GM03348 (cell line): Measurements from ENCODE around the gene EFCAB6.

Source experiments
- DNase-seq: peaks from one replicate; pipeline ENCODE4 v3.0.0; 2012; ENCODE audit warnings: low spot score

Gene EFCAB6

GRCh38 chr22:43812149-43812842 lies at the start of gene EFCAB6:
Gene EFCAB6, minus strand, starts transcription at chr22:43812305. Its CDS starts 29,987 bp downstream, at chr22:43782318.
- peak; percentile 98 for DNase-seq

GRCh38 chr22:43861529-43861928 lies 49.4 kb upstream of the EFCAB6 start:
- DNase-seq: no peak

GRCh38 chr22:43860831-43861230 lies 48.7 kb upstream of the EFCAB6 start:
- DNase-seq: no peak

- no peak for DNase-seq
Observed at GRCh38 chr22:43860126-43860525, 48.0 kb upstream of the EFCAB6 start.

GRCh38 chr22:43859621-43860020 lies 47.5 kb upstream of the EFCAB6 start:
- DNase-seq: no peak

DNA sequence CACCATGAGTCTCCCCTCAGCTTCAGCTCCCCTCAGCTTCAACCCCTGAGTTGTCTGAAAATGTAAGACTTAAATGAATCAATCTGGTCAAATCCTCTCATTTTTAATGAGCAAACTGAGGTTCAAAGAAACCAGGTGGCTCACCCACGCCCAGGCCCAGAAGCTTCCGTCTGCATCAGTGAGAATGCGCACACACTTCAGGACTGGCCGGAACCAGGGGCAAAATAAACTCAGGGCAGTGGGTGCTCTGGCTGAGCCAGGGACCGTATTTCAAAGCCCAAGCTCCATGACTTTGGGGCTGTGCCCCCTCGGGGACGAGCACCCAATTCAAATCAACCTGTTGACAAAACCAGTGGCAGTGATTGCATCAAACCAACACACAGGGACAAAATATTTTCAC lies 47.1 kb upstream of the EFCAB6 start:
- no peak for DNase-seq

DNA sequence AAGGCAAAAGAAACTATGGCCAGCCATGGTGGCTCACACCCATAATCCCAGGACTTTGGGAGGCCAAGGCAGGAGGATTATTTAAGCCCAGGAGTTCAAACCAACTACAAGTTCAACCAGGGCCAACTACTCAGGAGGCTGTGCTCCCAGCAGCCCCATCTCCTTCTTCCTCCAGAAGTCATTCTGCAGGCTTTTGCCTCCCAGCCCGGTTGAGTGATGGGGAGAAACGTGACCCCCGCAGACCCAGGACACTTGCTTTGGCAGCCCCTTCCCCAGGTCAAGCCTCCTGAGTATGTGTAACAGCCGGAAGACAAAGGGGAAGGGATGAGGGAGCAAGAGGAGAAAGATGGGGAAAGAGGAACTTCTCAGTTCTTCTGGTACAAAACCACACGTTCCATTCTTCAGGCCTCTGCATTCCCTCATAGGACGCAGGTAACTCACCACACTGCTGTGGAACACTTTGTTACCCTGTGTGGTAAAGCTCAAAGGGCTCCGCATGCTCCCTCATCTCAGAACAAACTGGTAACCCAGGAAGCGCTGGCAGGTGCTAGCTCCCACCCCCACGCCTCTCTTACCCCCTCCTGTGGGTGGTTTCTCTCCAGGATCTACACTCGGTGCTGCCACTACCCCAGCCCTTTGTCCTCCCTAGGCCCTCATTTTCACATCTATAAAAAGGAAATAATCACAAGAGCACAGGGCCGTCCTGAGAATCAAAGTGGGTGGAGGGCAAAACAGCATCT lies 46.2 kb upstream of the EFCAB6 start:
- no peak for DNase-seq

GRCh38 chr22:43857367-43857766 lies 45.3 kb upstream of the EFCAB6 start:
- no peak for DNase-seq

- DNase-seq: no peak
Observed at GRCh38 chr22:43855431-43855830, 43.3 kb upstream of the EFCAB6 start.

DNA sequence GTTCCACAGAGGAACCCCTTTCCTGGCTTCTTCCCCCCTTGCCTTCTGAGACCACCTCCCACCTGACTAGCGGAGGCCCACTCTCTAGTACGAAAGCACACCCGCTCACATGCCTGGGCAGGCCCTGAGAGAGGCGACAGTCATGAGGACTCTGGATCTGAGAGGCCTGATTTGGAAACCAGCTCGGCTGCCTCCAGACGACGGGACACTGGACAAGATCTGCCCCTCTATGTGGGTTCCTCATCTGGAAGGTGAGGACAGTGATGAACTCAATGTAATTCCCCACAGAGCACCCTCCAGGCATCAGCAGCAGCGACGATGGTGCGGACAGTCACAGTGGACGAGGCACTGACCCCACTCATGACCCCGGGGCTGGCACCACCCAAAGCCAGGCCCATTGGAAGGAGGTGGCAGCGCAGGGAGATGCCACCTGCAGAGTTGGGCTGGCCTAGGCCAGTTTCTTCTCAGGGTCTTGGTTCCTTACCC lies 42.7 kb upstream of the EFCAB6 start:
- DNase-seq: no peak

GRCh38 chr22:43854121-43854785 lies 42.1 kb upstream of the EFCAB6 start:
- no peak for DNase-seq

DNA sequence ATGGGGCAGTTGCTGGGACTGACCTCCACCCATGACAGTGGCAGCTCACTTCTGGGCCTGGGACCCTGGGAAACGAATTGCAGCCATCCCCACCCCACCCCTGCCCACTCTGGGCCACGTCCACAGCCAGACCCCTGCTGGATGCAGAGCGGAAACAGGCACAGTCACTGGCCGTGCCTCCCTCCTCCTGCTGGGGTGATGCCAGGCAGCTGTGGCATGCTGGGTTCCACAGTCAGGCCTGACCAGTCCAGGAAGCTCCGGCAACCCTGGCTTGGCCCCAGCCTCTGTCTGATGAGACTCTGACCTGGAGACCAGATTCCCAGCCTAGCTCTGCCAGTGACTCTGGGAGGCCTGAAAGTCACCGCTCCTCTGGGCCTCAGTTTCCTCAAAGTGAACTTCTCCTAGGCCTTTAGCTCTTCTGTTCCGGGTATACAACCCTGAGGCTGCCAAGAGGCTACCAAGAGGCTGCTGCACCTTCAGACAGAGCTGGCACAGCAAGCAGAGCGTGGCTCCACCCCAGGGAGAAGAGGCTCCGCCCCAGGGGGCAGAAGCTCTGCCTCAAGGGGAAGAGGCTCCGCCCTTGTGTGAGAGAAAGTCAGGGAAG lies 41.3 kb upstream of the EFCAB6 start:
- no peak for DNase-seq

- DNase-seq: no peak
Observed at GRCh38 chr22:43852573-43853327, 40.6 kb upstream of the EFCAB6 start.

- DNase-seq: no peak
Observed at GRCh38 chr22:43851979-43852307, 39.8 kb upstream of the EFCAB6 start.

DNA sequence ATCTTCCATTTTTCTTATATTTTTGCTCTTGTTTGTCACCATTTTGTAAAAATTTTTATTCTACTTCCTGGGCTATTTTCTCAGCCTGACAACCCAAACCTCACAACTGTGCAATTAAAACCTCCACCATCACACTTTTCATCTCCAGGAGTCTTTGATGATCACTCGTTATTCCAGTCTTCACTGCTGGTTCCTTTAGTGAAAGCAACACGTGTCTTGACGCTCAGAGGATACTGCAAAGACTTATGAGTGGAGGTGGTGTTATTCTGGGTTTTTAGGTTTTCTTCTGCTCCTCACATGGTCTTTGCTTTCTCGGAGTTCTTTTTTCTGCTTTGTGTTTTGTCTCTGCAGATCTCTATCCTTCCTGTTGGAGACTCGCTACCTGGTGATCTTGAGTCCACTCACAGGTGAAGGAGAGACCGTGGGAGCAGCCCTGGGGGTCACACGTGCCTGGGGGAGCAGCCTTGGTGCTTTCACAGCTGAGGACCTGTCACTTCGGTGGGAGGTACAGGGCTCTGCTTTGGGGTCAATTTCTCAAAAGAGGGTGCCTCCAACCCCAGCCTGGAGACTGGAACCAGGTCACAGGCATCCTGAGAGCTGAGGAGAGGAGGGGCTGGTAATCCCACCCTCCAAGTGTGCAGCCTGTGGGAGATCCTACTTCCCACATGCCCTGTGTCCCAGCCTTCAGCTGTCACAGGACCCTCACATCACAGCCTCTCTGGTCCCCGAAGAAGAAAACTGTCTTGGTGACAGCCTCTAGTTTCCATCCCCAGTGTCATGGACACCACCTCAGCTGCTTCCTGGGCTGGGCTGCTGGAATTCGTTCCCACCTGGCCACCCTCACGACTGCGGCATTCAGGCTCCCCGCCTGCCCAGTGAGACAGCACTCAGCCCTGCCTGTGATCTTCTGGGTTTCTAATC lies 39.2 kb upstream of the EFCAB6 start:
- no peak for DNase-seq

GRCh38 chr22:43850529-43850928 lies 38.4 kb upstream of the EFCAB6 start:
- DNase-seq: no peak

DNA sequence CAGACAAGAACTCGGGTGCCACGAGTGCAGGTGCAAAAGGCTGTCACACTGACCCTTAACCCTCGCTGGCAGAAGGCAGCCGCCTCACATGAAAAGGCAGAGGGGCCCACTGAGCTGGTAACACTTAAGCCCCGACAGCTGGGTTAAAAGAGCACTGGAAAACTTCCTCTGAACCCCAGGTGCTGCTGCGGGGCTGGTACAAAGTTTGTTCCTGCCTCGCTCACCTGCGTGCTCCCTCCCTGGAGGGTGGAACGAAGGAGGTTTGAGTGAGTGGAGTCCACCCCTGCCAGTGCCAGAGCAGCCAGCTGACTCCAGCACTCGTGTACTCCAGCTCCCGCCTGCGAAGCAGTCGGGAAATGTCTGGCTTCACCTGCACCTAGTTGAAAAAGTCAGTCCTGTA lies 37.6 kb upstream of the EFCAB6 start:
- DNase-seq: no peak

DNA sequence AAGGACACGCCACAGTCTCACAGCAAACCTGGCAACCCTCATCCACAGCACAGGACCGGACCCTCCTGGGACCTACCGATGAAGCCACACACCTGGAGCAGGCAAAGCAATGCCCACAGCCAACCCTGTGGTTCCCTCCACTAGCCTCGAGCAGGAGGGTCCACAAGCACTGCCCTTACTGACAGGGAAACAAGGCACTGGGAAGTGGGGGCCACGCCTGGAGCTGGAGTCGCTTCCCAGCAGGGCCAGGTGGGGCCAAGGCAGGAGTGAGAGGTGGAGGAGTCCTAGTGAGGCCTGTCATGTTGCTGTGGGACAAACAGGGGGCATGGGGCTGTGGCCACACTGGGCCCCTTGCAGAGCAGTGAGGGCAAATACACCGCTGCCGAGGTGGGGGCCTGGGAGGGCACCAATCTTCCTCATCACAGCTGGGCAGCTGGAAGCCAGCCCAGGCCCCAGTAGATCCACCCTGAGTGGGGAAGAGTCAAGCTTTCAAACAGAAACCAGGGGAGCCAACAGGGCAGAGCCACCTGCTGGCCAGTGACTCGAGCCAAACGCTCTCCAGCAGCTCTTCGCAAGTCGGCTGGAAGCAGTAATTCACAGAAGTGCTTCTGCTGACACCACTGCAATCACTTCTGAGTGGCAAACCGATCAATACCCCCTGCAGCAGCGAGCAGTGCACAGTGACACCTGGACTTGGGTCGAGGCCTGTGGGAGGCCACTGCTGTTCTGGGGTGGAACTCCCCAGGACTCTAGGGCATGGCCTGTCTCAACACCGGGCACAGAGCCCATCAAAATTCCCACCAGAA lies 36.5 kb upstream of the EFCAB6 start:
- DNase-seq: peak; percentile 56

GRCh38 chr22:43847376-43848289 lies 35.5 kb upstream of the EFCAB6 start:
- DNase-seq: no peak
